22Rv1 (cell line): ENCODE results near the gene NANOGP8.

Experiments used
- H3K27ac ChIP-seq: fragments of 450-650 bp; 2 replicates; pipeline ENCODE4 v1.5.1; 2017
- ZFX ChIP-seq: fragments of 450-650 bp; IDR thresholded peaks from 2 replicates; pipeline ENCODE4 v1.6.1; 2017; ENCODE audit warnings: antibody characterized with exemption, borderline replicate concordance
- TF ChIP-seq, protein P1 (sequence below): fragments of 450-650 bp; IDR thresholded peaks from 2 replicates; pipeline ENCODE4 v1.5.1; 2017; ENCODE audit warnings: mild to moderate bottlenecking

The NANOGP8 gene

DNA sequence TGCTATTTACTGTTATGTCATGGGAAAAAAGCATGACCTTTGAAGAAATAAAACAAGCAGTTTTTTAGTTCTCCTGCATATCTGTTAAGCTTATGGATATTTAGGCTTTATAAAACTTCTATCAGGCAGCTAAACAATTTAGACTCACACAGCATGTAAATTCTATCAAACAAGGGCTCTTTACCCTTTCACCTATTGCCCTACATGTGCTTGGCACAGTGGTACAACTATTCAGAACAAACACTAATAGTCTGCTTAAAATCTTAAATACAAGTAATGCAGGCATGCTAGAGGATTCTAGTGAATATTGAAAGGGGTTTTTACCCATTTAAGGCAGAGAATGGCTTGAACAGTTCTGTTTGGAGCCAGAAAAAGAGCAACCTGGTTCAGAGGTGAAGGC is 23.4 kb upstream of the NANOGP8 start:
- TF ChIP-seq, protein P1, sequence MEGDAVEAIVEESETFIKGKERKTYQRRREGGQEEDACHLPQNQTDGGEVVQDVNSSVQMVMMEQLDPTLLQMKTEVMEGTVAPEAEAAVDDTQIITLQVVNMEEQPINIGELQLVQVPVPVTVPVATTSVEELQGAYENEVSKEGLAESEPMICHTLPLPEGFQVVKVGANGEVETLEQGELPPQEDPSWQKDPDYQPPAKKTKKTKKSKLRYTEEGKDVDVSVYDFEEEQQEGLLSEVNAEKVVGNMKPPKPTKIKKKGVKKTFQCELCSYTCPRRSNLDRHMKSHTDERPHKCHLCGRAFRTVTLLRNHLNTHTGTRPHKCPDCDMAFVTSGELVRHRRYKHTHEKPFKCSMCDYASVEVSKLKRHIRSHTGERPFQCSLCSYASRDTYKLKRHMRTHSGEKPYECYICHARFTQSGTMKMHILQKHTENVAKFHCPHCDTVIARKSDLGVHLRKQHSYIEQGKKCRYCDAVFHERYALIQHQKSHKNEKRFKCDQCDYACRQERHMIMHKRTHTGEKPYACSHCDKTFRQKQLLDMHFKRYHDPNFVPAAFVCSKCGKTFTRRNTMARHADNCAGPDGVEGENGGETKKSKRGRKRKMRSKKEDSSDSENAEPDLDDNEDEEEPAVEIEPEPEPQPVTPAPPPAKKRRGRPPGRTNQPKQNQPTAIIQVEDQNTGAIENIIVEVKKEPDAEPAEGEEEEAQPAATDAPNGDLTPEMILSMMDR: no peak
- TF ChIP-seq ZFX: no peak
- H3K27ac ChIP-seq: no peak overlapping the region

DNA sequence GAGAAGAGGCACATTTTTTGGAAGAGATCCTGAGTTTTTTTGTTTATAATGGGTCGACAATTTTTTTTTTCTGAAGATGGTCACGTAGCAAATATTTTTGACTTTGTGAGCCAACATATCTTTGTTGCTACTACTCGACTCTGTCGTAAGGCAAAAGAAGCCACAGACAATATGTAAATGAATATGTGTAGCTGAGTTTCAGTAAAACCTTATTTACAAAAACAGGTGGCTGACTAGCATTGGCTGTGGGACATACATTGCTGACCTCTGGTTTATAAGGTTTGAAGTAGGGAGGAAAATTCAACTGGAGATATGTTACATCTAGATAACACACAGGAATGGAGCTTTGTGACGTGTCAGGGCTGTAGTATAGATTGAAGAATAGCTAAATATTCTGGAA is 22.5 kb upstream of the NANOGP8 start:
- no peak overlapping the region for H3K27ac ChIP-seq
- TF ChIP-seq, protein P1: no peak
- TF ChIP-seq ZFX: no peak

DNA sequence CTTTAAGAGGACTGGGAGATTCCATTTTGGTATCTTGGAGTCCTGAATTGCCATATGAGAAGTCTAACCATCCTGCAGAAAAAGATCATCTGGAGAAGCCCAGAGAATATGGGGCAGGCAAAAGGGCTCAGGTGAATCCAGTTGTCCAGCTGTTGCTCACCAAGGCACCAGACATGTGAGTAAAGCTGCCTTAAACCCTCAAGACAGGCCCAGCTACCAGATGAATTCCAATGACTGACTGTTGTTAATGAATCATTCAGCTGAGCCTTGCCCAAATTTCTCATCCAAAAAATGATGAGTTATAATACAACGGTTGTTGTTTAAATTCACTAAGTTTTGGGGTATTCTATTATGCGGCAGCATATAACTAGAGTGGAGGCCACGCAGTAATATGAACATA is 22.0 kb upstream of the NANOGP8 start:
- TF ChIP-seq, protein P1: no peak
- TF ChIP-seq ZFX: no peak

DNA sequence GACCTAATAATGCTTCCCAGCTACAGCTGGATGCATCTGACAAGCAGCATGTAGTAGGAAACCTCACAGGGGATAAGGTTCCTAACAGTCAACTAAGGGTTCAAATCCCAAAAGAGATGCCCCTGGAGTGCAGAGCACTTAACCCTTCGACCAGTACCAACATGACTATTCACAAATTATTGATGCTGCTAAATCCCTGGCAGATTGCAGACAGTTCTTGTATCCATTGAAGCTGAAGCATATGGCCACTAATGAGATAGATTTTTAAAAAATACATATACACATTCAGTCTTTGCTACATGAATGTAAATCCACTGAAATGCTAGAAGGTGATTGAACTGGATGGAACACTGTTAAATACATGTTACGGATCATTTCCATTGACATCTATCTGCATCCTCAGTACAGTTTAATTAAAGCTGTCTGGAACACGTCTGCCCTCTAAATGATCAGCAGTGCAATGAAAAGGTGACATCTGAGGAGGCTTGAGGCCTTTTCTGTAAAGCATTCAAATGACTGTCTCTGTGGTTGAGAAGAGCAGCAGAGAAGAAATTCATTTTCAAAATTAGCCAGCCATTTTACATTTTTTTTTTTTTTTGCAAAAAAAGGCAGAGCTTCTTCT is 19.5 kb upstream of the NANOGP8 start:
- no peak for TF ChIP-seq ZFX
- TF ChIP-seq, protein P1: no peak
- H3K27ac ChIP-seq: no peak overlapping the region

More for the DNA sequence above, 22.0 kb upstream of the NANOGP8 start:
- no peak overlapping the region for H3K27ac ChIP-seq

DNA sequence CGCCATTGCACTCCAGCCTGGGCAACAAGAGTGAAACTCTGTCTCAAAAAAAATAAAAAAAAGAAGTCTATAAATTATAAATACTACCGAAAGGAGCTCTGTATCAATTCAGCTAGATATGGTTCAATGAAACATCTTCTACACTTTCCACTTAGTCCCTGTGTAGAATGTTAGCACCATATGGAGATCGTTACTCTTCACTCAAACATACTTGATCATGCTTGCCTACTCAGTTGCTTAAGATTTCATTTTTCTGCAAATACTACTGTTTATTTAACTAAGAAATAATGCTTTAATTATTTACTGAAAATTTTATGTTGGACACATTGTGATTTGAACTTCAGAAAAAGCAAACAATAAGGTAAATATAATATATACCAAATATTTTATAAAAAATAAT is 17.1 kb upstream of the NANOGP8 start:
- H3K27ac ChIP-seq: no peak overlapping the region
- TF ChIP-seq, protein P1: no peak
- no peak for TF ChIP-seq ZFX

DNA sequence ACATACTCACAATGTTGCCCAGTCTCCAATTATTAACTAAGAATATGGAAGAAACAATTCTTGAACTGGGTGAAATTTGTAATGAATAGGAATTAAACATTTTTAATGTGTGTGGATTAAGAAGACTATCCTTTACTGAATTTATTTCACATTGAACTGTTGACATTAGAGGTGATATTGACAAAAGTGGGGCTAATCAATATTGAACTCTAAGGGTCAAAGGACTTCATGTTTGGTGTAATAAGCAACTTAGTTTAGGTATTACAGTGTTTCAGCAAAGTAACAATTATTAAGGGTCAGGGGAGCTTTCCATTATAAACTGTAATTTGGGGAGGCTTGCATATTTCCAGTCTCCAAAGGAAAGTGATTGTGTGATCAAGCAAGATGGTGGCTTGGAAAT is 16.2 kb upstream of the NANOGP8 start:
- TF ChIP-seq, protein P1: no peak
- TF ChIP-seq ZFX: no peak
- H3K27ac ChIP-seq: no peak overlapping the region

DNA sequence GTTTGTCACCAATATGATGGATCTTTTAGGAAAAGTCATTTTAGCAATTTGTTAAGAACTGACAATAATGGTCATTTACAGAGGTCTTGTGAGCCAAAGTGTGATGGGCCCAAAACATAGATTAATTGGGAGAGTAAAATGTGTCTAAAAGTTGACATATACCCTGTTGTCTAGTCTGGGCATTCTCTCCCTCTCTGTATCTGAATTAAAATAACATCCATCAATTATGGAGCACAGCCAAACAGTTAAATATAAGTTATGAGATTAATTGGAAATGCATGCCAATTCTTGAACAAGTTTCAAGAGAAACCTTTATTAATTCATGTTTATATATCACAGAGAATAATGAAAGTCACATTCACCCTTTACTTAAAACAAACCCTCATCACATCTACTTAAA is 13.6 kb upstream of the NANOGP8 start:
- TF ChIP-seq, protein P1: no peak
- no peak for TF ChIP-seq ZFX
- H3K27ac ChIP-seq: no peak overlapping the region
